ENCODE results near the gene RAD23B.
"Not testable (repeated sequence)": the region's sequence is repeated elsewhere in the genome, so short reads cannot be mapped to it uniquely, and the experiment has no call there.

The RAD23B gene

GRCh38 chr9:107282759-107283622, at the start of gene RAD23B:
TSS of gene RAD23B (plus strand) at chr9:107283279. CDS start at chr9:107283630, 351 bp downstream.
- DNase-seq (ENCODE audit: low read depth) = peak; percentile 97

GRCh38 chr9:107235765-107236442, 47.2 kb upstream of the RAD23B start:
- DNase-seq (ENCODE audit: low read depth) = no peak

GRCh38 chr9:107237873-107238272, 45.2 kb upstream of the RAD23B start:
- DNase-seq (ENCODE audit: low read depth) = no peak

GRCh38 chr9:107239474-107239873, 43.6 kb upstream of the RAD23B start:
- no peak for DNase-seq (ENCODE audit: low read depth)

- DNase-seq (ENCODE audit: low read depth) = no peak
Observed at GRCh38 chr9:107240260-107240659, 42.8 kb upstream of the RAD23B start.

- no peak for DNase-seq (ENCODE audit: low read depth)
Observed at GRCh38 chr9:107242073-107243030, 40.7 kb upstream of the RAD23B start.

GRCh38 chr9:107243742-107244141, 39.3 kb upstream of the RAD23B start:
- DNase-seq (ENCODE audit: low read depth) = no peak

- no peak for DNase-seq (ENCODE audit: low read depth)
Observed at GRCh38 chr9:107246259-107247254, 36.5 kb upstream of the RAD23B start.

GRCh38 chr9:107248714-107249113, 34.4 kb upstream of the RAD23B start:
- DNase-seq (ENCODE audit: low read depth) = no peak

GRCh38 chr9:107249131-107249533, 33.9 kb upstream of the RAD23B start:
- no peak for DNase-seq (ENCODE audit: low read depth)

GRCh38 chr9:107249665-107250285, 33.3 kb upstream of the RAD23B start:
- no peak for DNase-seq (ENCODE audit: low read depth)

- no peak for DNase-seq (ENCODE audit: low read depth)
Observed at GRCh38 chr9:107251756-107252322, 31.2 kb upstream of the RAD23B start.

- DNase-seq (ENCODE audit: low read depth) = no peak
Observed at GRCh38 chr9:107258919-107259318, 24.2 kb upstream of the RAD23B start.

GRCh38 chr9:107259751-107260313, 23.2 kb upstream of the RAD23B start:
- DNase-seq (ENCODE audit: low read depth) = not testable (repeated sequence)

GRCh38 chr9:107260437-107261081, 22.5 kb upstream of the RAD23B start:
- no peak for DNase-seq (ENCODE audit: low read depth)

- no peak for DNase-seq (ENCODE audit: low read depth)
Observed at GRCh38 chr9:107261106-107261505, 22.0 kb upstream of the RAD23B start.

- DNase-seq (ENCODE audit: low read depth) = no peak
Observed at GRCh38 chr9:107263289-107263688, 19.8 kb upstream of the RAD23B start.

GRCh38 chr9:107266624-107267368, 16.3 kb upstream of the RAD23B start:
- DNase-seq (ENCODE audit: low read depth) = no peak
